ENCODE measurements around the gene ARMH1.

ARMH1 gene

DNA sequence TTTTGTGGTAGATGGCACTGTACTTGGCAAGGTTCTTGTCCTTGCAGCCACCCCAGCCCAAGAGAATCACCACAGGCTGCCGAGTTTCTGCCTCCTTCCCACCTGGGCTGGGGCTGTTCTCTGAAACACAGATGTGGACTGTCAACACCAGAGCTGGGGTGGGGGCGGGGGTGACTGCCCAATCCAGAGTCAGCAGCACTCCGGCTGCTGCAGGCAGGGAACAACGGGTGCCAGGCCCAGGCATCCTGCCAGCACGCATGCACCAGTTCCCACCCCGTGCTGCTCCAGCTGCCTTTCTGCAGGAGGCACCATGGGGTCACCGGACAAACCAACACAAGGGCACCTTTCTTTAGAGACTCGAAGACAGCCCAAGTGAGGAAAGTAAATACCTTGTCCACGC is 14.3 kb upstream of the ARMH1 start:
- ChIA-PET CTCF (interaction anchor here (0.7 kb wide), 1 partner anchor 698 kb away, joined by 4 read pairs; no protein-coding TSS in a partner anchor), POLR2A (no interaction called here)
- H3K9me3 ChIP-seq (ENCODE audit: control insufficient read depth, insufficient read depth, low read depth, low read length) = no peaks in the 10 kb centered on the region

DNA sequence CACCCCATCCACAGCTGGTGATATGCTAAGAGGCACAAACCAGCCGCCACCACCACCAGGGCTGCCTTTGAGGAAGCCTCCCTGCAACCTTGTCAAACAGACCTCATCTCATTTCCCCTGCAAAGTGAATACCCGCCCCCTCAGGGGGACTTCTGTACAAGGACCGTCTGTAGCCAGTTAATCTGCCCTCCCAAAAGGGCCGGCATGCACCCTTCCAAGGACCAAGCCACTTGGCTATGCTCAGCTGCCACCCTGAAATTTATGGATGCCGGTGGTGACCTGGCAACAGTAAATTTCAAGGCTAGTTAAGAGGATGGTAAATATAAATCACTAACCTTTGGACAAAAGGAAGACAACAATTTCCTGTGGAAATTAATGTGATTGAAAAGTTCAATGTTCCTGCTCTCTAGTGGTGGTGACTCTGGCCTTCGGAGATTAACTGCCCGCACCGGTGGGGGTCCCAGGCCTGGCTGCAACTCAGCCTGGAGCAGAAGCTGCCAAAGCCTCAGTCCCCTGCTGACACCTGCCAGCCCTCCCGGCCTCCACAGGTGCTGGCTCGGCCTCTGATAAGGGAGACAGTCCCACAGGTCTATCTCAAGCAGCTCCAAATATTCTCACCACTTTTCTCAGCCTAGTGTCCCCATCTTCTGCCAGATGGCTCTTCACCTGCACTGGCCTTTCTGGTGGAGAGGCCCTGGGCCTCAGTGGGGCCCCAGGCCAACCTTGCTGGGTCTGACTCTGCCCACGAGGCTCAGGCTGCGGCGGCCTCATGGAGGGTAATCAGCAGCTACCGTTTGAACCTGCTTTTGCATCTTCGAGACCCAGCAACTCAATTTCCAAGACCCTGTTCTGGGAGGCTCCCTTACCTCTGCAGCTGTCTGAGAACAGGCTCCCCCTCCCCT is 12.5 kb upstream of the ARMH1 start:
- H3K27ac ChIP-seq (ENCODE audit: extremely low read depth, low read depth, low read length) = no peak overlapping the region
- ChIA-PET CTCF (interaction anchor here (1.0 to 2.3 kb wide), 4 partner anchors 9 to 284 kb away, joined by 3 to 14 read pairs (median 3); no protein-coding TSS in a partner anchor), POLR2A (no interaction called here)
- no peak overlapping the region for H3K4me3 ChIP-seq (ENCODE audit: low read depth, low read length)
- H3K4me1 ChIP-seq (ENCODE audit: control insufficient read depth, insufficient read depth, low read length) = no peaks in the 10 kb centered on the region
- TF ChIP-seq, protein P1, sequence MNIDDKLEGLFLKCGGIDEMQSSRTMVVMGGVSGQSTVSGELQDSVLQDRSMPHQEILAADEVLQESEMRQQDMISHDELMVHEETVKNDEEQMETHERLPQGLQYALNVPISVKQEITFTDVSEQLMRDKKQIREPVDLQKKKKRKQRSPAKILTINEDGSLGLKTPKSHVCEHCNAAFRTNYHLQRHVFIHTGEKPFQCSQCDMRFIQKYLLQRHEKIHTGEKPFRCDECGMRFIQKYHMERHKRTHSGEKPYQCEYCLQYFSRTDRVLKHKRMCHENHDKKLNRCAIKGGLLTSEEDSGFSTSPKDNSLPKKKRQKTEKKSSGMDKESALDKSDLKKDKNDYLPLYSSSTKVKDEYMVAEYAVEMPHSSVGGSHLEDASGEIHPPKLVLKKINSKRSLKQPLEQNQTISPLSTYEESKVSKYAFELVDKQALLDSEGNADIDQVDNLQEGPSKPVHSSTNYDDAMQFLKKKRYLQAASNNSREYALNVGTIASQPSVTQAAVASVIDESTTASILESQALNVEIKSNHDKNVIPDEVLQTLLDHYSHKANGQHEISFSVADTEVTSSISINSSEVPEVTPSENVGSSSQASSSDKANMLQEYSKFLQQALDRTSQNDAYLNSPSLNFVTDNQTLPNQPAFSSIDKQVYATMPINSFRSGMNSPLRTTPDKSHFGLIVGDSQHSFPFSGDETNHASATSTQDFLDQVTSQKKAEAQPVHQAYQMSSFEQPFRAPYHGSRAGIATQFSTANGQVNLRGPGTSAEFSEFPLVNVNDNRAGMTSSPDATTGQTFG (tag by site-specific recombination; IDR thresholded peaks at IDR 0.05; ENCODE audit: borderline replicate concordance) = no peak
- TF ChIP-seq ZNF707 (tag by site-specific recombination; IDR thresholded peaks at IDR 0.05) = no peak
- TF ChIP-seq, protein P2, sequence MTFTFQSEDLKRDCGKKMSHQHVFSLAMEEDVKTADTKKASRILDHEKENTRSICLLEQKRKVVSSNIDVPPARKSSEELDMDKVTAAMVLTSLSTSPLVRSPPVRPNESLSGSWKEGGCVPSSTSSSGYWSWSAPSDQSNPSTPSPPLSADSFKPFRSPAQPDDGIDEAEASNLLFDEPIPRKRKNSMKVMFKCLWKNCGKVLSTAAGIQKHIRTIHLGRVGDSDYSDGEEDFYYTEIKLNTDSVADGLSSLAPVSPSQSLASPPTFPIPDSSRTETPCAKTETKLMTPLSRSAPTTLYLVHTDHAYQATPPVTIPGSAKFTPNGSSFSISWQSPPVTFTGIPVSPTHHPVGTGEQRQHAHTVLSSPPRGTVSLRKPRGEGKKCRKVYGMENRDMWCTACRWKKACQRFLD (tag by site-specific recombination; IDR thresholded peaks at IDR 0.05) = no peak
- TF ChIP-seq SCRT2 (tag by site-specific recombination; IDR thresholded peaks at IDR 0.05) = peak; percentile 49; the same call in 1 of the 2 replicates
- TF ChIP-seq ZNF292 (tag by site-specific recombination; IDR thresholded peaks at IDR 0.05; ENCODE audit: borderline replicate concordance, low read depth) = no peak
- TF ChIP-seq, protein P3, sequence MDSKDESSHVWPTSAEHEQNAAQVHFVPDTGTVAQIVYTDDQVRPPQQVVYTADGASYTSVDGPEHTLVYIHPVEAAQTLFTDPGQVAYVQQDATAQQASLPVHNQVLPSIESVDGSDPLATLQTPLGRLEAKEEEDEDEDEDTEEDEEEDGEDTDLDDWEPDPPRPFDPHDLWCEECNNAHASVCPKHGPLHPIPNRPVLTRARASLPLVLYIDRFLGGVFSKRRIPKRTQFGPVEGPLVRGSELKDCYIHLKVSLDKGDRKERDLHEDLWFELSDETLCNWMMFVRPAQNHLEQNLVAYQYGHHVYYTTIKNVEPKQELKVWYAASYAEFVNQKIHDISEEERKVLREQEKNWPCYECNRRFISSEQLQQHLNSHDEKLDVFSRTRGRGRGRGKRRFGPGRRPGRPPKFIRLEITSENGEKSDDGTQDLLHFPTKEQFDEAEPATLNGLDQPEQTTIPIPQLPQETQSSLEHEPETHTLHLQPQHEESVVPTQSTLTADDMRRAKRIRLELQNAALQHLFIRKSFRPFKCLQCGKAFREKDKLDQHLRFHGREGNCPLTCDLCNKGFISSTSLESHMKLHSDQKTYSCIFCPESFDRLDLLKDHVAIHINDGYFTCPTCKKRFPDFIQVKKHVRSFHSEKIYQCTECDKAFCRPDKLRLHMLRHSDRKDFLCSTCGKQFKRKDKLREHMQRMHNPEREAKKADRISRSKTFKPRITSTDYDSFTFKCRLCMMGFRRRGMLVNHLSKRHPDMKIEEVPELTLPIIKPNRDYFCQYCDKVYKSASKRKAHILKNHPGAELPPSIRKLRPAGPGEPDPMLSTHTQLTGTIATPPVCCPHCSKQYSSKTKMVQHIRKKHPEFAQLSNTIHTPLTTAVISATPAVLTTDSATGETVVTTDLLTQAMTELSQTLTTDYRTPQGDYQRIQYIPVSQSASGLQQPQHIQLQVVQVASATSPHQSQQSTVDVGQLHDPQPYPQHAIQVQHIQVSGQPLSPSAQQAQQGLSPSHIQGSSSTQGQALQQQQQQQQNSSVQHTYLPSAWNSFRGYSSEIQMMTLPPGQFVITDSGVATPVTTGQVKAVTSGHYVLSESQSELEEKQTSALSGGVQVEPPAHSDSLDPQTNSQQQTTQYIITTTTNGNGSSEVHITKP (tag by site-specific recombination; IDR thresholded peaks at IDR 0.05) = no peak
- no peak for TF ChIP-seq TCF7L2 (IDR thresholded peaks at IDR 0.05; ENCODE audit: borderline replicate concordance, low read depth, low read length)
- no peaks in the 10 kb centered on the region for H3K9me3 ChIP-seq (ENCODE audit: control insufficient read depth, insufficient read depth, low read depth, low read length)
- H3K36me3 ChIP-seq (ENCODE audit: control insufficient read depth in 2 of 2, insufficient read depth in 1 of 2, low read length in 2 of 2) = no peaks in the 10 kb centered on the region

More for the DNA sequence above, 14.3 kb upstream of the ARMH1 start:
- Histone ChIP-seq H3K4me1 (ENCODE audit: control insufficient read depth, insufficient read depth, low read length) (no peaks in the 10 kb centered on the region), H3K27ac (ENCODE audit: extremely low read depth, low read depth, low read length) (no peak overlapping the region), H3K4me3 (ENCODE audit: low read depth, low read length) (no peak overlapping the region), H3K36me3 (ENCODE audit: control insufficient read depth in 2 of 2, insufficient read depth in 1 of 2, low read length in 2 of 2) (no peaks in the 10 kb centered on the region)
- TF ChIP-seq, protein P1 (tag by site-specific recombination; IDR thresholded peaks at IDR 0.05; ENCODE audit: borderline replicate concordance) = no peak
- TF ChIP-seq ZBTB20 (tag by site-specific recombination; IDR thresholded peaks at IDR 0.05) (no peak), MYNN (tag by site-specific recombination; IDR thresholded peaks at IDR 0.05; ENCODE audit: borderline replicate concordance) (no peak), ZNF830 (tag by site-specific recombination; IDR thresholded peaks at IDR 0.05; ENCODE audit: low read depth) (no peak), ZNF510 (tag by site-specific recombination; IDR thresholded peaks at IDR 0.05; ENCODE audit: insufficient replicate concordance) (no peak), ZNF239 (tag by site-specific recombination; IDR thresholded peaks at IDR 0.05) (no peak), ZIC2 (tag by site-specific recombination; IDR thresholded peaks at IDR 0.05) (peak; percentile 45)

Measured in HEK293 (cell line).